Endothelial cell of umbilical vein (primary cell): ENCODE measurements around the gene MED28.

ENCODE experiments used
- CTCF ChIP-seq, 2 donors: IDR thresholded peaks; 1 replicate in 1 of 2; 2 replicates in 1 of 2; pipeline ENCODE4 v1.5.1; 2011; ENCODE audit warnings: low read length in 2 of 2, mild to moderate bottlenecking in 2 of 2, moderate library complexity in 2 of 2, control low read depth in 1 of 2, inconsistent platforms in 1 of 2, low read depth in 1 of 2; ENCODE audit not compliant: insufficient read depth in 1 of 2; ENCODE audit errors: extremely low read depth in 1 of 2
- EZH2 ChIP-seq: IDR thresholded peaks from 2 replicates; pipeline ENCODE4 v1.6.1; 2012; ENCODE audit warnings: borderline replicate concordance, low read depth, mild to moderate bottlenecking, moderate library complexity, low read length, inconsistent platforms; ENCODE audit not compliant: severe bottlenecking
- POLR2A ChIP-seq: IDR thresholded peaks from 2 replicates; pipeline ENCODE4 v1.6.1; 2012; ENCODE audit warnings: low read depth, mild to moderate bottlenecking, control low read depth, low read length
- POLR2AphosphoS5 ChIP-seq: IDR thresholded peaks from 2 replicates; pipeline ENCODE4 v1.6.1; 2012; ENCODE audit warnings: low read depth, mild to moderate bottlenecking, control low read depth, low read length, moderate library complexity; ENCODE audit not compliant: insufficient read depth

GRCh38 chr4:17664755-17665154, 50.3 kb downstream of the MED28 start:
- TF ChIP-seq EZH2 (no peak), POLR2A (no peak), POLR2AphosphoS5 (no peak), CTCF (IDR thresholded peaks at IDR 0.05; ENCODE audit: extremely low read depth in 1 of 2, insufficient read depth in 1 of 2, low read depth in 1 of 2, low read length in 2 of 2) (no peak)
